Kidney (tissue), 14 donors: Measurements from ENCODE around the gene FER. TPM values are rescaled to one million over a fixed set of nuclear protein-coding genes. Genes with fewer than 3 reads are reported as not detected.

Source experiments
- DNase-seq, 5 donors: peaks; one replicate each; pipeline ENCODE4 v3.0.0-alpha.2; 2013 to 2020
- FAIRE-seq: peaks from 2 replicates; lab custom pipeline; 2012; peaks lifted over from hg19 to GRCh38; lab: Jason Lieb, UNC
- H3K27ac ChIP-seq, 2 donors: one replicate each; pipeline ENCODE4 v1.7.0; 2013; ENCODE audit warnings: low read depth in 2 of 2, low read length in 2 of 2, inconsistent platforms in 1 of 2
- H3K27me3 ChIP-seq: one replicate; pipeline ENCODE4 v1.7.1; 2013; ENCODE audit warnings: low read length, inconsistent platforms; ENCODE audit not compliant: control insufficient read depth, insufficient read depth
- H3K36me3 ChIP-seq, 3 donors: one replicate each; pipeline versions ENCODE4 v1.7.0 to v1.7.1; 2013; ENCODE audit warnings: low read length in 3 of 3, control low read depth in 1 of 3, inconsistent platforms in 1 of 3; ENCODE audit not compliant: insufficient read depth in 3 of 3, control insufficient read depth in 2 of 3
- H3K4me1 ChIP-seq, 3 donors: one replicate each; pipeline versions ENCODE4 v1.7.0 to v1.7.1; 2013; ENCODE audit warnings: low read length in 3 of 3, inconsistent platforms in 1 of 3, low read depth in 1 of 3; ENCODE audit not compliant: control insufficient read depth in 2 of 3, insufficient read depth in 2 of 3
- H3K4me3 ChIP-seq, 3 donors: one replicate each; pipeline versions ENCODE4 v1.7.0 to v1.8.1; 2013; ENCODE audit warnings: low read length in 3 of 3, control low read depth in 1 of 3, inconsistent platforms in 1 of 3
- H3K9ac ChIP-seq, 3 donors: one replicate each; pipeline versions ENCODE4 v1.7.0 to v1.7.1; 2013; ENCODE audit warnings: low read length in 3 of 3, control low read depth in 1 of 3, inconsistent platforms in 1 of 3
- H3K9me3 ChIP-seq, 3 donors: one replicate each; pipeline versions ENCODE4 v1.7.0 to v1.7.1; 2013; ENCODE audit warnings: low read length in 3 of 3, control low read depth in 1 of 3, inconsistent platforms in 1 of 3; ENCODE audit not compliant: control insufficient read depth in 2 of 3, insufficient read depth in 1 of 3
- intact Hi-C: fragments of 100-400 bp; cut with DNase I; formaldehyde crosslinking; loops from one replicate; pipeline ENCODE4 v1.11.1; 2022
- polyA plus RNA-seq: library from polyadenylated mRNA; stranded (reverse); fragments of 350-450 nt; fragmentation: Illumina TruSeq; extraction: RNeasy Lipid Tissue Mini Kit (QIAGEN cat#74804); gene quantifications from one replicate; pipeline ENCODE4 v1.2.3, GENCODE V29; 2014; ENCODE audit warnings: low read depth, low replicate concordance; ENCODE audit not compliant: insufficient read depth
- total RNA-seq: library from RNA; stranded (reverse); fragmentation: NEBNext Ultra II Directional; extraction: Animal tissue kit (Norgen Biotek cat#: 25700); gene quantifications from one replicate; pipeline ENCODE4 v1.2.1, GENCODE V29; 2021
- TF ChIP-seq, protein P1 (sequence below): IDR thresholded peaks from 3 replicates; pipeline ENCODE4 v1.5.1; 2012; ENCODE audit warnings: mild to moderate bottlenecking, moderate library complexity, borderline replicate concordance; ENCODE audit not compliant: insufficient read depth; ENCODE audit errors: extremely low read depth
- donor health status: control.
- donor health status: control.
- donor health status: control.
- donor health status: control.
- donor health status: control.
- donor health status: DM: yes; HTN: yes; CAD: no.
- donor health status: Normal renal cell carcinoma (clear cell type).

FER gene
- total and polyA plus RNA-seq, 2 donors from 2014 or later, result 2.1 to 38.2 TPM

DNA sequence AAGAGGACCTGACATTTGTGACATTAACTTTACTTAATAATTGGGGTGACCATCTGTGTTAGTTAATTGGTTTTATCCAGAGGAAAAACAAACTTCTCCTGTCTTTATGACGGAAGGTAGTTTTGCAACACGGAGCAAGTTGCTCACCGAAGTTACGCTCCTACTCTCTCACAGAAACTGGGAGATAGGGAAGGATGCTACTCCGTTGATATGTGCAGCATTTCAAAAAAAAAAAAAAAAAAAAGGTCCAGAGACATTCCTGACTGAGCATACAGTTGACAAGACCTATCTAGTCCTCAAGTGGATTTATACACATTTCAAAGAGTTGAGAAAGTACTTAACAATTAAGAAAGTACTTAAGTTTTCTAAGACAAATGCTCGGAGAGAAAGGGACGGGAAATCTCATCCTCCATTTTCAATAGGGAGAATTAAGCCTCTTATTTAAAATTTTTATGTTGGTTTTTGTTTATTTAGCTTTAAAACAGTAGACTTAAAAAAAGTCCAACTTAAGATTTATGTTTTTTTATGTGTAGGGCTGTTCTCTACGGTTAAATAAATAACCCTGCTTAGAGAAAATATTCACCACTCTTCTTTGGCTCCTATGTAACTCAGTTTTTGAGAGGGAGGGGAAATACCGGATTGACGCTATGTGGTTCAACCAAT lies 455 bp upstream of the FER start:
- Histone ChIP-seq H3K4me3 (peak overlapping the region; percentile 88 to 94 (median 89)), H3K4me1 (peaks cover 0 to 2% (median 0%) of the 10 kb centered on the region in 3 donors), H3K27ac (peak overlapping the region; percentile 99), H3K27me3 (no peaks in the 10 kb centered on the region), H3K9ac (peak overlapping the region; percentile 83 to 98 (median 86)), H3K36me3 (no peaks in the 10 kb centered on the region), H3K9me3 (no peaks in the 10 kb centered on the region)
- DNase-seq (peak in 2 of 5 donors; percentile 70 to 83), FAIRE-seq (peak; percentile 90)
- TF ChIP-seq, protein P1, sequence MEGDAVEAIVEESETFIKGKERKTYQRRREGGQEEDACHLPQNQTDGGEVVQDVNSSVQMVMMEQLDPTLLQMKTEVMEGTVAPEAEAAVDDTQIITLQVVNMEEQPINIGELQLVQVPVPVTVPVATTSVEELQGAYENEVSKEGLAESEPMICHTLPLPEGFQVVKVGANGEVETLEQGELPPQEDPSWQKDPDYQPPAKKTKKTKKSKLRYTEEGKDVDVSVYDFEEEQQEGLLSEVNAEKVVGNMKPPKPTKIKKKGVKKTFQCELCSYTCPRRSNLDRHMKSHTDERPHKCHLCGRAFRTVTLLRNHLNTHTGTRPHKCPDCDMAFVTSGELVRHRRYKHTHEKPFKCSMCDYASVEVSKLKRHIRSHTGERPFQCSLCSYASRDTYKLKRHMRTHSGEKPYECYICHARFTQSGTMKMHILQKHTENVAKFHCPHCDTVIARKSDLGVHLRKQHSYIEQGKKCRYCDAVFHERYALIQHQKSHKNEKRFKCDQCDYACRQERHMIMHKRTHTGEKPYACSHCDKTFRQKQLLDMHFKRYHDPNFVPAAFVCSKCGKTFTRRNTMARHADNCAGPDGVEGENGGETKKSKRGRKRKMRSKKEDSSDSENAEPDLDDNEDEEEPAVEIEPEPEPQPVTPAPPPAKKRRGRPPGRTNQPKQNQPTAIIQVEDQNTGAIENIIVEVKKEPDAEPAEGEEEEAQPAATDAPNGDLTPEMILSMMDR, result no peak
- intact Hi-C loops, result no loop called here

DNA sequence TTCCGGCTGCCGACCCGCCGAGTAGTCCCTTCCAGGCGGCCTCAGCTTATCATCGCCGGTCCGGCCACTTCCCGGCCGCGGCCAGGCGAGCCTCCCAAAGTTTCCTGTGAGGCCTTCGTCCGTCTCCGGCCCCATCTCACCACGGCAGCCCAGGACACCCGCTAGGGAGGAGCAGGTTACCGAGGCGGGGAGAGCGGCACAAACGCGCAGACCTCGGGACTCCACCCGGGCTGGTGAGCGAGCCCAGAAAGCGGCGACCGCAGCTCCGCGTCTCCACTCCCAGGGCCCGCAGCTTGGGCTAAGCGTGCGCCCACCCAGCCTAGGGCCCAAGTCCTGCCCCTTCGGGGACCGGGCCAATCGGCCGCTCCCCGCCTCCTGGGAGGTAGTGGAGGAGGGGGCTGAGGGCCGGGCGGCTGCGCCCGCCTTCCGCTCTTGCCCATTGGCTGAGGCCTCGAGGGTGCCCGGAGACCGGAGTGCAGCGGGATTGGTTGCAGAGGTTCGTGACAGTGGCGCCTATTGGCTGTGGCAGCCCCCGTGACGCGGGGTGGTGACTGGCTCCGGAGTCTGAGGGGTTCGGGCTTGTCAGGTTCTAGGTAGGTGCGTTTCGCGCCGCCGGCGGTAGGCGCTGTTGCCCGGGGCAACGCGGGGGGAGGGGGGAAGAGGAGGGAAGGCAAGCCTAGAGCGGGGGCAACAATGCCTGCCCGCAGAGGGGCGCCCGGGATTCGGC lies 867 bp downstream of the FER start:
- Histone ChIP-seq H3K27me3 (no peaks in the 10 kb centered on the region), H3K9me3 (no peaks in the 10 kb centered on the region), H3K4me3 (peak overlapping the region; percentile 88 to 94 (median 89)), H3K9ac (peak overlapping the region; percentile 83 to 98 (median 86)), H3K27ac (peak overlapping the region; percentile 99), H3K36me3 (no peaks in the 10 kb centered on the region), H3K4me1 (peaks cover 0 to 2% (median 0%) of the 10 kb centered on the region in 3 donors)
- intact Hi-C loops, result no loop called here
- FAIRE-seq (peak; percentile 96), DNase-seq (peak; percentile 99 to 100 (median 99))
- TF ChIP-seq, protein P1, result no peak

DNA sequence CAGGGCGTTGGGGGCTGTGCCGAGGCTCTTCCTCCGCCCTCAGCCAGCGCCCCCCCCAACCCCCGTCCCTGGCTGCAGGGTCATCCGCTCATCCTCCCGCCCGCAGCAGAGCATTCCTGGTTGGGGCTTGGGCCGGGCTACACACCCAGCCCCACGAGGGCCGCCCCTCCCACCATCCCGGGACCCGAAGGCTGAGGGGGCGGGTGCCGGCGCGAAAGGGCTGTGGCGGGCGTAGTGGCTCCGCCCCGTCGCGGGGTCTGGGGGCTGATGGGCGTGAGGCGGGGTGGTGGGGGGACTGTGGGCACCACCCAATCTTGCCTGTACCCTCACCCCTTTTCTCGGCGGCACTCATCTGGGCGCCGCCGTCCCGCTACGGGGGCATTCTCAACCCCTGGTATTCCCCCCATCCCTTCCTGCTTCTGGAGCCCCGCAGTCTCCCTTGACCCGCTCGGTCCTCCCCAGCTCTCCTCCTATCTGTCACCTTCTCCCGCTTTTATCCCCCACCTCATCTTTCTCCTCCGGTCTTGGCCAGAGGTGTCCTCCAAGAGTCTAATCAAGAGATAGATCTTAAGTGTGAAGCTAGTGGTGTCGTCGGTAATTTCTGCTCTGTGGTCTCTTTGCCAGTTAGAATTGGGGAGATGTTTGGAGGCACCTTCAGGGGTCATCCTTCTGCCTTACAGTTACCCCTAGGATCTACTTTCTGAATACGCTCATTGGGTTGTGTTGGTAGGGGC lies 1.6 kb downstream of the FER start:
- no peaks in the 10 kb centered on the region for H3K27me3 ChIP-seq
- peaks cover 0 to 2% (median 0%) of the 10 kb centered on the region in 3 donors for H3K4me1 ChIP-seq
- TF ChIP-seq, protein P1, result no peak
- peak in 2 of 5 donors; percentile 45 to 87 for DNase-seq
- H3K36me3 ChIP-seq, result no peaks in the 10 kb centered on the region
- no peak for FAIRE-seq
- intact Hi-C loops, result no loop called here
- peak overlapping the region; percentile 43 to 76 (median 62) for H3K9ac ChIP-seq
- H3K4me3 ChIP-seq, result peak overlapping the region; percentile 77 to 80 (median 79)
- H3K27ac ChIP-seq, result peak overlapping the region; percentile 63 to 78
- H3K9me3 ChIP-seq, result no peaks in the 10 kb centered on the region
